Fibroblast of skin of left quadriceps (primary cell): Measurements from ENCODE around the gene MARCKS.

Experiments
- DNase-seq, 2 experiments: peaks; one replicate each; pipeline ENCODE4 v3.0.0-alpha.2; 2013; ENCODE audit warnings: low read depth in 2 of 2

MARCKS gene

GRCh38 chr6:113848811-113849210, 8.3 kb upstream of the MARCKS start:
- no peak for DNase-seq

- DNase-seq: no peak
These were observed 3.9 kb upstream of the MARCKS start for GRCh38 chr6:113853252-113853651.

- peak; percentile 88 to 90 for DNase-seq
These were observed 2.3 kb upstream of the MARCKS start for GRCh38 chr6:113854531-113855499.

GRCh38 chr6:113855500-113856374, 1.4 kb upstream of the MARCKS start:
- DNase-seq: no peak

- DNase-seq: no peak
These were observed 845 bp upstream of the MARCKS start for GRCh38 chr6:113856375-113856624.

- no peak for DNase-seq
These were observed 673 bp downstream of the MARCKS start for GRCh38 chr6:113857556-113858479.

GRCh38 chr6:113858480-113859348, 1.6 kb downstream of the MARCKS start:
- peak; percentile 85 to 87 for DNase-seq

GRCh38 chr6:113859349-113860180, 2.4 kb downstream of the MARCKS start:
- no peak for DNase-seq

GRCh38 chr6:113860181-113860955, 3.2 kb downstream of the MARCKS start:
- DNase-seq: no peak

- DNase-seq: no peak
These were observed 5.0 kb downstream of the MARCKS start for GRCh38 chr6:113862112-113862511.

GRCh38 chr6:113870917-113871316, 13.8 kb downstream of the MARCKS start:
- DNase-seq: no peak

GRCh38 chr6:113871975-113872374, 14.8 kb downstream of the MARCKS start:
- DNase-seq: no peak

- DNase-seq: no peak
These were observed 16.0 kb downstream of the MARCKS start for GRCh38 chr6:113873043-113873667.

GRCh38 chr6:113875470-113875869, 18.3 kb downstream of the MARCKS start:
- DNase-seq: no peak

GRCh38 chr6:113876695-113877094, 19.6 kb downstream of the MARCKS start:
- no peak for DNase-seq

GRCh38 chr6:113879186-113880096, 22.3 kb downstream of the MARCKS start:
- DNase-seq: peak in 1 of 2 experiments; percentile 73

- DNase-seq: no peak
These were observed 24.4 kb downstream of the MARCKS start for GRCh38 chr6:113881478-113881980.
